Measurements from ENCODE around the gene THUMPD3. TPM values are rescaled to one million over a fixed set of nuclear protein-coding genes. Genes with fewer than 3 reads are reported as not detected.

Gene THUMPD3
- total and polyA plus RNA-seq, 2 of the 13 experiments (the other 11 are each of a cell fraction or from before 2014, with no cell fraction given), result 31.2 to 44.1 TPM

- TF ChIP-seq FOSL2 (CRISPR knock-in tag; IDR thresholded peaks at IDR 0.05), result no peak
- TF ChIP-seq PATZ1 (CRISPR knock-in tag; IDR thresholded peaks at IDR 0.05), result no peak
- no peak for TF ChIP-seq MTA1 (CRISPR knock-in tag; IDR thresholded peaks at IDR 0.05; ENCODE audit: borderline replicate concordance)
- no peak for TF ChIP-seq ZSCAN25 (CRISPR knock-in tag; IDR thresholded peaks at IDR 0.05)
- TF ChIP-seq SP1 (IDR thresholded peaks at IDR 0.05), result no peak
- no peak for TF ChIP-seq SP1 (CRISPR knock-in tag; IDR thresholded peaks at IDR 0.05)
- no peak for TF ChIP-seq AKAP8 (CRISPR knock-in tag; IDR thresholded peaks at IDR 0.05)
- no peak for TF ChIP-seq ATF3 (CRISPR knock-in tag; IDR thresholded peaks at IDR 0.05)
- TF ChIP-seq ZNF672 (CRISPR knock-in tag; IDR thresholded peaks at IDR 0.05), result no peak
Measured at GRCh38 chr3:9379327-9379726, 16.5 kb downstream of the THUMPD3 start (continued).

- in situ Hi-C loops (cut with HindIII; ENCODE audit: extremely low pct_ligation_motif_present, low pct_unique_long_range_greater_than_20kb) (no loop called here), intact Hi-C loops (cut with micrococcal nuclease; ENCODE audit: unreplicated experiment) (no loop called here)
- H3K79me2 ChIP-seq (ENCODE audit: insufficient read depth, low read length), result peaks cover 4% of the 10 kb centered on the region
- no TSS peak for BruUV-seq (replicated peaks)
- peaks cover 14 to 75% of the 10 kb centered on the region in 2 experiments for H3K36me3 ChIP-seq (replicated peaks in 1 of 2; ENCODE audit: control insufficient read depth in 1 of 2, insufficient read depth in 2 of 2, low read length in 2 of 2)
- H3K27me3 ChIP-seq (ENCODE audit: control insufficient read depth in 1 of 2, insufficient read depth in 2 of 2, low read length in 2 of 2), result no peaks in the 10 kb centered on the region
- no peak overlapping the region for H3K4me2 ChIP-seq (ENCODE audit: low read depth, low read length)
- DNase-seq (ENCODE audit: low spot score) (no peak), FAIRE-seq (no peak), ATAC-seq (no peak)
- H3K27ac ChIP-seq (ENCODE audit: extremely low read length, insufficient read depth, low read length), result no peak overlapping the region
- no peaks in the 10 kb centered on the region for H3K9me3 ChIP-seq (ENCODE audit: low read length)
- ChIA-PET POLR2A (interaction anchor here (1.5 to 4.1 kb wide), 2 partner anchors 17 kb away, joined by 4 to 20 read pairs; partner anchors contain the start of gene THUMPD3), CTCF (ENCODE audit: low intra/inter-chr PET ratio, low total read pairs) (no interaction called here)
- H4K20me1 ChIP-seq (ENCODE audit: insufficient read depth, low read length), result no peaks in the 10 kb centered on the region
- no peak overlapping the region for H3K4me3 ChIP-seq (replicated peaks in 1 of 3; ENCODE audit: insufficient read depth in 1 of 3, low read depth in 2 of 3, low read length in 3 of 3)
- 98% methylated on average over 3 of the region's 3 CpGs for WGBS (ENCODE audit: low lambda C conversion rate)
- H2AFZ ChIP-seq (ENCODE audit: low read length), result no peak overlapping the region
- H3K4me1 ChIP-seq (ENCODE audit: insufficient read depth, low read length), result no peaks in the 10 kb centered on the region
- H3K9ac ChIP-seq (ENCODE audit: insufficient read depth, low read depth, low read length), result no peak overlapping the region
- TF ChIP-seq RBFOX2 (IDR thresholded peaks at IDR 0.05; ENCODE audit: low read depth, low read length), result peak; percentile 54
- no peak for TF ChIP-seq DMTF1 (CRISPR knock-in tag; IDR thresholded peaks at IDR 0.05)
Measured at GRCh38 chr3:9380014-9380413, 17.2 kb downstream of the THUMPD3 start.

Data from HepG2 (cell line).